H9 (cell line): ENCODE measurements around the gene ERICH4. TPM values are rescaled to one million over a fixed set of nuclear protein-coding genes. Genes with fewer than 3 reads are reported as not detected.

Experiments
- DNase-seq: peaks from one replicate; pipeline ENCODE4 v3.0.0-alpha.2; 2017
- H2AFZ ChIP-seq: one replicate; pipeline ENCODE4 v1.6.1; 2013; ENCODE audit warnings: mild to moderate bottlenecking, low read length, control low read depth, moderate library complexity
- H2AK5ac ChIP-seq: 2 replicates; pipeline ENCODE4 v1.6.1; 2013; ENCODE audit warnings: low read length, control low read depth, mixed read lengths; ENCODE audit not compliant: insufficient read length
- H2BK120ac ChIP-seq: one replicate; pipeline ENCODE4 v1.6.1; 2013; ENCODE audit warnings: low read depth, mild to moderate bottlenecking, low read length, control low read depth, inconsistent platforms; ENCODE audit not compliant: poor library complexity, severe bottlenecking
- H2BK12ac ChIP-seq: 2 replicates; pipeline ENCODE4 v1.6.1; 2013; ENCODE audit warnings: low read length, control low read depth, mixed read lengths, low read depth; ENCODE audit not compliant: insufficient read length
- H2BK15ac ChIP-seq: 2 replicates; pipeline ENCODE4 v1.6.1; 2013; ENCODE audit warnings: low read depth, low read length, control low read depth
- H2BK20ac ChIP-seq: one replicate; pipeline ENCODE4 v1.6.1; 2013; ENCODE audit warnings: low read depth, mild to moderate bottlenecking, low read length, control low read depth, inconsistent platforms; ENCODE audit not compliant: poor library complexity, severe bottlenecking
- H2BK5ac ChIP-seq: 2 replicates; pipeline ENCODE4 v1.6.1; 2013; ENCODE audit warnings: low read length, control low read depth, mixed read lengths; ENCODE audit not compliant: insufficient read length
- H3K14ac ChIP-seq: 2 replicates; pipeline ENCODE4 v1.6.1; 2013; ENCODE audit warnings: low read length, control low read depth; ENCODE audit not compliant: insufficient read depth
- H3K18ac ChIP-seq: 2 replicates; pipeline ENCODE4 v1.6.1; 2013; ENCODE audit warnings: low read depth, mild to moderate bottlenecking, mixed read lengths, low read length, control low read depth; ENCODE audit not compliant: insufficient read length
- H3K23ac ChIP-seq: 2 replicates; pipeline ENCODE4 v1.6.1; 2013; ENCODE audit warnings: low read length, control low read depth, mixed read lengths, low read depth; ENCODE audit not compliant: insufficient read length
- H3K23me2 ChIP-seq: 2 replicates; pipeline ENCODE4 v1.6.1; 2013; ENCODE audit warnings: low read depth, mild to moderate bottlenecking, mixed read lengths, low read length, control low read depth; ENCODE audit not compliant: insufficient read length, poor library complexity, severe bottlenecking
- H3K27ac ChIP-seq: 2 replicates; pipeline ENCODE4 v1.5.1; 2013; ENCODE audit warnings: low read length, control low read depth, mixed read lengths, low read depth; ENCODE audit not compliant: insufficient read length
- H3K27me3 ChIP-seq: 2 replicates; pipeline ENCODE4 v1.6.1; 2013; ENCODE audit warnings: low read length, control low read depth, inconsistent platforms; ENCODE audit not compliant: insufficient read depth
- H3K4ac ChIP-seq: 2 replicates; pipeline ENCODE4 v1.6.1; 2013; ENCODE audit warnings: low read depth, mild to moderate bottlenecking, control low read depth, inconsistent platforms, low read length, moderate library complexity
- H3K4me1 ChIP-seq: 2 replicates; pipeline ENCODE4 v1.6.1; 2013; ENCODE audit warnings: low read length, control low read depth, inconsistent platforms; ENCODE audit not compliant: insufficient read depth
- H3K4me2 ChIP-seq: 2 replicates; pipeline ENCODE4 v1.6.1; 2013; ENCODE audit warnings: low read length, control low read depth, mixed read lengths; ENCODE audit not compliant: insufficient read length, insufficient read depth
- H3K56ac ChIP-seq: 2 replicates; pipeline ENCODE4 v1.6.1; 2013; ENCODE audit warnings: low read depth, mild to moderate bottlenecking, mixed read lengths, low read length, control low read depth; ENCODE audit not compliant: insufficient read length
- H3K79me1 ChIP-seq: 2 replicates; pipeline ENCODE4 v1.6.1; 2013; ENCODE audit warnings: low read depth, mild to moderate bottlenecking, moderate library complexity, low read length, control low read depth, inconsistent platforms; ENCODE audit not compliant: insufficient read depth, poor library complexity, severe bottlenecking
- H3K79me2 ChIP-seq: 2 replicates; pipeline ENCODE4 v1.6.1; 2013; ENCODE audit warnings: low read length, control low read depth, inconsistent platforms; ENCODE audit not compliant: insufficient read depth
- H3K9ac ChIP-seq: 2 replicates; pipeline ENCODE4 v1.6.1; 2013; ENCODE audit warnings: low read length, control low read depth, mixed read lengths; ENCODE audit not compliant: insufficient read length; ENCODE audit errors: extremely low read depth
- H3K9me3 ChIP-seq: one replicate; pipeline ENCODE4 v1.6.1; 2013; ENCODE audit warnings: low read depth, low read length, inconsistent platforms; ENCODE audit not compliant: control insufficient read depth
- H3T11ph ChIP-seq: one replicate; pipeline ENCODE4 v1.6.1; 2013; ENCODE audit warnings: mild to moderate bottlenecking, low read length, control low read depth, inconsistent platforms
- H4K20me1 ChIP-seq: one replicate; pipeline ENCODE4 v1.6.1; 2013; ENCODE audit not compliant: control insufficient read depth, insufficient read length, insufficient read depth
- H4K5ac ChIP-seq: 2 replicates; pipeline ENCODE4 v1.6.1; 2013; ENCODE audit warnings: low read depth, mild to moderate bottlenecking, mixed read lengths, low read length, control low read depth; ENCODE audit not compliant: insufficient read length
- H4K8ac ChIP-seq: replicated peaks from 2 replicates; pipeline ENCODE4 v1.6.1; 2013; ENCODE audit warnings: low read length, control low read depth, mixed read lengths, low read depth; ENCODE audit not compliant: insufficient read length
- H4K91ac ChIP-seq: 2 replicates; pipeline ENCODE4 v1.6.1; 2013; ENCODE audit warnings: low read depth, mild to moderate bottlenecking, moderate library complexity, mixed read lengths, low read length, control low read depth; ENCODE audit not compliant: insufficient read length
- H3K27ac Mint-ChIP-seq, 3 experiments: 2 replicates in 2 of 3; 3 replicates in 1 of 3; pipeline ENCODE4 v1.8.0; 2020 to 2021; ENCODE audit warnings: mixed read lengths in 3 of 3, mild to moderate bottlenecking in 1 of 3, moderate library complexity in 1 of 3
- H3K27me3 Mint-ChIP-seq: 2 replicates; pipeline ENCODE4 v1.8.0; 2021; ENCODE audit warnings: low read depth, mild to moderate bottlenecking, moderate library complexity, mixed read lengths
- H3K36me3 Mint-ChIP-seq, 3 experiments: 2 replicates in 2 of 3; 3 replicates in 1 of 3; pipeline ENCODE4 v1.8.0; 2020 to 2021; ENCODE audit warnings: low read depth in 3 of 3, mixed read lengths in 3 of 3; ENCODE audit not compliant: insufficient read depth in 1 of 3
- H3K4me1 Mint-ChIP-seq, 2 experiments: 2 replicates each; pipeline ENCODE4 v1.8.0; 2020; ENCODE audit warnings: mixed read lengths in 2 of 2
- H3K4me3 Mint-ChIP-seq, 2 experiments: 2 replicates in 1 of 2; 3 replicates in 1 of 2; pipeline ENCODE4 v1.8.0; 2020 to 2021; ENCODE audit warnings: mild to moderate bottlenecking in 2 of 2, mixed read lengths in 2 of 2, moderate library complexity in 1 of 2
- H3K9me3 Mint-ChIP-seq, 2 experiments: 2 replicates in 1 of 2; 3 replicates in 1 of 2; pipeline ENCODE4 v1.8.0; 2020; ENCODE audit warnings: mild to moderate bottlenecking in 2 of 2, mixed read lengths in 2 of 2, moderate library complexity in 1 of 2
- WGBS: extraction: QIAGEN DNeasy Blood & Tissue Kit; methylation state at CpG from one replicate; pipeline ENCODE4 v1.1.7; 2013; ENCODE audit warnings: missing lambda C conversion rate, low lambda C conversion rate, mixed read lengths; ENCODE audit not compliant: insufficient read length; ENCODE audit errors: extremely low coverage; 5-methylcytosine and 5-hydroxymethylcytosine counted together
- total RNA-seq: library from RNA; stranded (reverse); gene quantifications from 2 replicates; pipeline ENCODE4 v1.2.1, GENCODE V29; 2021
- TF ChIP-seq, protein P1 (sequence below): fragments of 200-600 bp; sonication (generic); conservative IDR thresholded peaks from 3 replicates; pipeline ENCODE4 v1.8.0; 2021; ENCODE audit warnings: antibody characterized with exemption, mild to moderate bottlenecking

ERICH4 gene
- total RNA-seq, 1 experiment from 2014 or later = not detected

DNA sequence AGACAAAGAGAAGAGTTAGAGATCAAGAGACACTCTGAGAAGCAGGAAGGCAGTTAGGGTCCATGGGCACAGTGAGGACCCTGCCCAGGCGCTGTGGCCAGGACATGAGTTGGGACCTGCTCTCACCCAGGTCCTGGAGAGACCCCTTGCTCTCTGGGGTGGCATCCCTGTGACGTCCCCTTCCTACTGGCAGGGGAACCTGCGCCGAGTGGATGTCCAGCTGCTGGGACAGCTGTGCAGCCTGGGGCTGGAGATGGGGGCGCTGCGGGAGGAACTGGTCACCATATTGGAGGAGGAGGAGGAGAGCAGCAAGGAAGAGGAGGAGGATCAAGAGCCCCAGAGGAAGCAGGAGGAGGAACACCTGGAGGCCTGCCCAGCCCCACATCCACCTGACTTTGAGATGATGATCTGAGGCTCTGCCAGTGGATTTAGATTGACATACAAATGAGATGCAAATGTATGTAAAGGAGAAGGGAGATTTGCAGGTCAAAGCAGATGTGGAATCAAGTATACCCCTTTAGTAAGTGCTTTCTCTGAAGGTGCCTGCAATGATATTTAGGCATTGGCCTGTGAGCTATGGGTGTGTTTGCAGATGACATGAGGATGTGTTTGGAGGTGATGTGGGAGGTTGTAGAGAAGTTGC, 978 bp downstream of the ERICH4 start:
- H3K79me2 ChIP-seq = no peaks in the 10 kb centered on the region
- no peak overlapping the region for H4K5ac ChIP-seq
- H3K4ac ChIP-seq = no peak overlapping the region
- no peak overlapping the region for H3K56ac ChIP-seq
- no peaks in the 10 kb centered on the region; a peak in 1 of 4 replicates for H3K4me1 Mint-ChIP-seq
- no peak overlapping the region for H2BK5ac ChIP-seq
- H3K27ac ChIP-seq = no peak overlapping the region
- H4K91ac ChIP-seq = no peak overlapping the region
- no peak for DNase-seq
- H3K14ac ChIP-seq = no peak overlapping the region
- no peaks in the 10 kb centered on the region for H4K20me1 ChIP-seq
- no peaks in the 10 kb centered on the region for H3K79me1 ChIP-seq
- H3K27me3 Mint-ChIP-seq = peaks cover 19% of the 10 kb centered on the region
- H2BK12ac ChIP-seq = no peak overlapping the region
- no peak overlapping the region for H3T11ph ChIP-seq
- H3K4me3 Mint-ChIP-seq = peak overlapping the region in 1 of 2 experiments; percentile 3; a peak in 1 of 5 replicates
- no peak overlapping the region for H3K18ac ChIP-seq
- no peak overlapping the region for H2AK5ac ChIP-seq
- no peaks in the 10 kb centered on the region for H3K23me2 ChIP-seq
- H3K36me3 Mint-ChIP-seq = no peaks in the 10 kb centered on the region
- no peaks in the 10 kb centered on the region for H3K27me3 ChIP-seq
- H2AFZ ChIP-seq = no peak overlapping the region
- no CpG with 5 or more reads among the region's 6 CpGs for WGBS
- H3K9ac ChIP-seq = no peak overlapping the region
- no peak overlapping the region for H2BK120ac ChIP-seq
- H3K4me1 ChIP-seq = no peaks in the 10 kb centered on the region; the same call in 1 of the 2 replicates
- TF ChIP-seq, protein P1, sequence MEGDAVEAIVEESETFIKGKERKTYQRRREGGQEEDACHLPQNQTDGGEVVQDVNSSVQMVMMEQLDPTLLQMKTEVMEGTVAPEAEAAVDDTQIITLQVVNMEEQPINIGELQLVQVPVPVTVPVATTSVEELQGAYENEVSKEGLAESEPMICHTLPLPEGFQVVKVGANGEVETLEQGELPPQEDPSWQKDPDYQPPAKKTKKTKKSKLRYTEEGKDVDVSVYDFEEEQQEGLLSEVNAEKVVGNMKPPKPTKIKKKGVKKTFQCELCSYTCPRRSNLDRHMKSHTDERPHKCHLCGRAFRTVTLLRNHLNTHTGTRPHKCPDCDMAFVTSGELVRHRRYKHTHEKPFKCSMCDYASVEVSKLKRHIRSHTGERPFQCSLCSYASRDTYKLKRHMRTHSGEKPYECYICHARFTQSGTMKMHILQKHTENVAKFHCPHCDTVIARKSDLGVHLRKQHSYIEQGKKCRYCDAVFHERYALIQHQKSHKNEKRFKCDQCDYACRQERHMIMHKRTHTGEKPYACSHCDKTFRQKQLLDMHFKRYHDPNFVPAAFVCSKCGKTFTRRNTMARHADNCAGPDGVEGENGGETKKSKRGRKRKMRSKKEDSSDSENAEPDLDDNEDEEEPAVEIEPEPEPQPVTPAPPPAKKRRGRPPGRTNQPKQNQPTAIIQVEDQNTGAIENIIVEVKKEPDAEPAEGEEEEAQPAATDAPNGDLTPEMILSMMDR = no peak
- H2BK15ac ChIP-seq = no peak overlapping the region
- no peak overlapping the region for H2BK20ac ChIP-seq
- no peak overlapping the region for H3K4me2 ChIP-seq
- no peak overlapping the region for H3K23ac ChIP-seq
- H3K9me3 ChIP-seq = no peaks in the 10 kb centered on the region
- no peak overlapping the region for H3K27ac Mint-ChIP-seq
- H3K9me3 Mint-ChIP-seq = peaks cover 0 to 7% of the 10 kb centered on the region in 2 experiments; a peak in 1 of 5 replicates
- H4K8ac ChIP-seq = no peak overlapping the region
